Activated CD4-positive, CD25-positive, alpha-beta regulatory T cell (primary cell): ENCODE data around the gene HERC2.

Experiments
- DNase-seq, 4 experiments: peaks; one replicate each; lab custom pipeline; 2025; lab: John Stamatoyannopoulos, UW

The HERC2 gene

GRCh38 chr15:28096670-28097431 lies 225.1 kb downstream of the HERC2 start:
- DNase-seq: no peak

- no peak for DNase-seq
Observed at GRCh38 chr15:28096411-28096669, 225.6 kb downstream of the HERC2 start.

GRCh38 chr15:28094732-28095521 lies 227.1 kb downstream of the HERC2 start:
- no peak for DNase-seq

GRCh38 chr15:28093752-28094535 lies 228.0 kb downstream of the HERC2 start:
- DNase-seq: no peak

- no peak for DNase-seq
Observed at GRCh38 chr15:28091313-28091712, 230.7 kb downstream of the HERC2 start.

GRCh38 chr15:28086175-28086703 lies 235.7 kb downstream of the HERC2 start:
- DNase-seq: peak in 2 of 4 experiments; percentile 21 to 48

GRCh38 chr15:28085489-28086174 lies 236.3 kb downstream of the HERC2 start:
- DNase-seq: no peak

- DNase-seq: no peak
Observed at GRCh38 chr15:28084547-28084946, 237.4 kb downstream of the HERC2 start.

- no peak for DNase-seq
Observed at GRCh38 chr15:28082891-28083684, 238.9 kb downstream of the HERC2 start.

GRCh38 chr15:28081594-28081993 lies 240.4 kb downstream of the HERC2 start:
- no peak for DNase-seq

GRCh38 chr15:28080386-28080785 lies 241.6 kb downstream of the HERC2 start:
- DNase-seq: no peak

GRCh38 chr15:28079313-28079969 lies 242.5 kb downstream of the HERC2 start:
- DNase-seq: no peak

GRCh38 chr15:28078191-28078719 lies 243.7 kb downstream of the HERC2 start:
- DNase-seq: no peak

GRCh38 chr15:28075573-28075972 lies 246.4 kb downstream of the HERC2 start:
- DNase-seq: no peak

- DNase-seq: no peak
Observed at GRCh38 chr15:28068930-28069329, 253.0 kb downstream of the HERC2 start.

- no peak for DNase-seq
Observed at GRCh38 chr15:28066231-28066630, 255.7 kb downstream of the HERC2 start.
